DOHH2 (cell line): Measurements from ENCODE around the gene SUSD5.

Experiments
- H3F3A ChIP-seq: fragments of 200-600 bp; sonication (generic), shearing (Covaris generic); 2 replicates; pipeline ENCODE4 v1.6.0; 2016; ENCODE audit warnings: antibody characterized with exemption, mild to moderate bottlenecking; ENCODE audit not compliant: control insufficient read depth, insufficient read depth
- H3K27ac ChIP-seq: fragments of 200-600 bp; sonication (generic); 2 replicates; pipeline ENCODE4 v1.5.1; 2014; ENCODE audit warnings: low read depth, mild to moderate bottlenecking, low read length, moderate library complexity
- H3K27me3 ChIP-seq: fragments of 200-600 bp; sonication (generic); 2 replicates; pipeline ENCODE4 v1.6.1; 2014; ENCODE audit warnings: mild to moderate bottlenecking, low read length, mixed read lengths; ENCODE audit not compliant: control insufficient read depth
- H3K36me3 ChIP-seq: fragments of 200-600 bp; sonication (generic); 2 replicates; pipeline ENCODE4 v1.6.1; 2014; ENCODE audit warnings: mild to moderate bottlenecking, low read length, moderate library complexity, mixed read lengths; ENCODE audit not compliant: control insufficient read depth
- H3K4me1 ChIP-seq: fragments of 200-600 bp; sonication (generic); 2 replicates; pipeline ENCODE4 v1.6.1; 2014; ENCODE audit warnings: mild to moderate bottlenecking, low read length, mixed read lengths; ENCODE audit not compliant: control insufficient read depth
- H3K4me2 ChIP-seq: fragments of 200-600 bp; sonication (generic); 2 replicates; pipeline ENCODE4 v1.6.0; 2014; ENCODE audit warnings: mild to moderate bottlenecking, low read length, moderate library complexity
- H3K4me3 ChIP-seq: fragments of 200-600 bp; sonication (generic); 2 replicates; pipeline ENCODE4 v1.5.1; 2014; ENCODE audit warnings: mild to moderate bottlenecking, low read length, mixed read lengths
- H3K79me2 ChIP-seq: fragments of 200-600 bp; sonication (generic); 2 replicates; pipeline ENCODE4 v1.6.1; 2014; ENCODE audit warnings: mild to moderate bottlenecking, low read length, mixed read lengths; ENCODE audit not compliant: control insufficient read depth
- H3K9me2 ChIP-seq: fragments of 200-600 bp; sonication (generic); replicated peaks from 2 replicates; pipeline ENCODE4 v1.6.1; 2014; ENCODE audit warnings: mild to moderate bottlenecking, low read length, mixed read lengths; ENCODE audit not compliant: control insufficient read depth
- H3K9me3 ChIP-seq: fragments of 200-600 bp; sonication (generic); 2 replicates; pipeline ENCODE4 v1.6.1; 2014; ENCODE audit warnings: antibody characterized with exemption, low read length, mixed read lengths; ENCODE audit not compliant: control insufficient read depth, insufficient read depth
- H4K20me1 ChIP-seq: fragments of 200-600 bp; sonication (generic); 2 replicates; pipeline ENCODE4 v1.6.0; 2014; ENCODE audit warnings: low read depth, mild to moderate bottlenecking, antibody characterized with exemption, low read length, moderate library complexity; ENCODE audit not compliant: control insufficient read depth, insufficient read depth
- CTCF ChIP-seq: fragments of 200-600 bp; sonication (generic); IDR thresholded peaks from one replicate; pipeline ENCODE4 v1.5.1; 2014; ENCODE audit warnings: antibody characterized with exemption, mild to moderate bottlenecking, low read depth, low read length; ENCODE audit not compliant: poor library complexity, severe bottlenecking
- EZH2phosphoT487 ChIP-seq: fragments of 200-600 bp; sonication (generic); IDR thresholded peaks from 2 replicates; pipeline ENCODE4 v1.6.1; 2017; ENCODE audit warnings: borderline replicate concordance, mild to moderate bottlenecking, antibody characterized with exemption, low read length, moderate library complexity, mixed read lengths

SUSD5 gene

GRCh38 chr3:33137691-33138090 lies 80.9 kb downstream of the SUSD5 start:
- Histone ChIP-seq H3F3A (no peaks in the 10 kb centered on the region), H3K9me2 (no peaks in the 10 kb centered on the region), H3K4me2 (no peak overlapping the region), H3K27me3 (no peaks in the 10 kb centered on the region), H4K20me1 (no peaks in the 10 kb centered on the region), H3K79me2 (no peaks in the 10 kb centered on the region), H3K27ac (no peak overlapping the region), H3K9me3 (no peaks in the 10 kb centered on the region), H3K4me3 (no peak overlapping the region), H3K4me1 (peaks cover 12% of the 10 kb centered on the region), H3K36me3 (peaks cover 15% of the 10 kb centered on the region)
- TF ChIP-seq EZH2phosphoT487 (no peak), CTCF (no peak)

GRCh38 chr3:33134026-33134625 lies 84.5 kb downstream of the SUSD5 start:
- Histone ChIP-seq H4K20me1 (peaks cover 5% of the 10 kb centered on the region; the same call in 1 of the 2 replicates), H3K4me3 (no peak overlapping the region), H3K79me2 (no peaks in the 10 kb centered on the region), H3F3A (no peaks in the 10 kb centered on the region), H3K27me3 (no peaks in the 10 kb centered on the region), H3K4me2 (no peak overlapping the region), H3K27ac (no peak overlapping the region), H3K36me3 (peaks cover 18% of the 10 kb centered on the region), H3K9me3 (no peaks in the 10 kb centered on the region), H3K9me2 (no peaks in the 10 kb centered on the region), H3K4me1 (peaks cover 7% of the 10 kb centered on the region)
- TF ChIP-seq EZH2phosphoT487 (no peak), CTCF (no peak)

DNA sequence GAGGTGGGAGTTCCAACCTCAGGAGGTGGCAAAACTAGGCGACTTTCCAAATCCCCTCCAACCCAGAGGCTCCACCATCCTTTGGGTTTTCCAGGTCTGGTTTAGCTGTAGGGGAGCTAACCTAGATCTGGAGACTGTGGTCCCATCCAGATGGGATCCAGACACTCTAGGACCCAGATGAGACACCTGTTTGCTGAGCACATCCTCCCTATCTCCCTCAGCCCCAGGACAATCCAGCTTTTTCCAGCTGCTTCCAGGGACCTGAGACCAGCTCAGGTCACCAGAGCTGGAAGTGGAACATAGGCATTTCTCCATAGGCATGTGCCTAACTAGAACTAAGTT lies 86.6 kb downstream of the SUSD5 start:
- no peaks in the 10 kb centered on the region for H3K9me2 ChIP-seq
- H3K27me3 ChIP-seq = no peaks in the 10 kb centered on the region
- no peak for TF ChIP-seq CTCF
- TF ChIP-seq EZH2phosphoT487 = no peak
- H3K79me2 ChIP-seq = no peaks in the 10 kb centered on the region
- no peak overlapping the region for H3K4me3 ChIP-seq
- H3K4me1 ChIP-seq = peaks cover 3% of the 10 kb centered on the region; the same call in 1 of the 2 replicates
- H3F3A ChIP-seq = no peaks in the 10 kb centered on the region
- H3K4me2 ChIP-seq = no peak overlapping the region
- no peak overlapping the region for H3K27ac ChIP-seq
- H4K20me1 ChIP-seq = peaks cover 5% of the 10 kb centered on the region; the same call in 1 of the 2 replicates
- no peaks in the 10 kb centered on the region for H3K9me3 ChIP-seq
- peaks cover 18% of the 10 kb centered on the region for H3K36me3 ChIP-seq
